ENCODE data around the gene HES4.

DNA sequence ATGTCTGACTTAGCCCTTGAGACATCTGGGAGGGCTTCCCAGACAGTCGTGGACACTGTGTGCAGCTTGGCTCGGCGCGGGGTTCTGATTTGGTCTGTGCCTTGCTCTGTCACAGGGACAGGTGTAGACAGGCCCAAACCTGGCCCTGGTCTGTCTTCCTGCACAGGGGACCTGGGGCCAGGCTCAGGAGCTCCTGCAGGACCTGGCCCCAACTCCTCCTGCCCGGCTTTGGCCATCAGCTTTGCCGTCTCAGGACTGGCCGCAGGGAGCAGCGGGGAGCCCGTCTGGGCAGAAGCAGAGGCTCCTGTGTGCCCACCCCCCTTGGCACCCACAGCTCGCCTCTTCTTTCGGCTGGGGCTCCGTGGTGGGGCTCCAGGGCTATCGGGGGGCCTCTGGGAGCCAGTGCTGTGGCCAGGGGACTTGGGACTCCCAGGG, 19.7 kb downstream of the HES4 start:
- no peak for TF ChIP-seq SREBF2 (IDR thresholded peaks at IDR 0.05; ENCODE audit: low read length)
- TF ChIP-seq HCFC1 (IDR thresholded peaks at IDR 0.05; ENCODE audit: low read length): no peak
- TF ChIP-seq CTCF (IDR thresholded peaks at IDR 0.05 in 2 of 3, conservative IDR thresholded peaks at IDR 0.05 in 1 of 3; ENCODE audit: control insufficient read depth in 2 of 3, extremely low read depth in 1 of 3, insufficient read depth in 1 of 3, low read depth in 3 of 3, low read length in 3 of 3): no peak
- TF ChIP-seq ZNF24 (IDR thresholded peaks at IDR 0.05): no peak
- no peak for TF ChIP-seq POLR2A (IDR thresholded peaks at IDR 0.05; ENCODE audit: low read depth, low read length)
- TF ChIP-seq GATAD2B (conservative IDR thresholded peaks at IDR 0.05; ENCODE audit: low read depth): no peak
- TF ChIP-seq, protein P1, sequence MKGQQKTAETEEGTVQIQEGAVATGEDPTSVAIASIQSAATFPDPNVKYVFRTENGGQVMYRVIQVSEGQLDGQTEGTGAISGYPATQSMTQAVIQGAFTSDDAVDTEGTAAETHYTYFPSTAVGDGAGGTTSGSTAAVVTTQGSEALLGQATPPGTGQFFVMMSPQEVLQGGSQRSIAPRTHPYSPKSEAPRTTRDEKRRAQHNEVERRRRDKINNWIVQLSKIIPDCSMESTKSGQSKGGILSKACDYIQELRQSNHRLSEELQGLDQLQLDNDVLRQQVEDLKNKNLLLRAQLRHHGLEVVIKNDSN (IDR thresholded peaks at IDR 0.05; ENCODE audit: borderline replicate concordance, extremely low read length, insufficient read depth, low read depth, low read length): no peak
- TF ChIP-seq TCF12 (IDR thresholded peaks at IDR 0.05; ENCODE audit: low read depth, low read length): no peak
- TF ChIP-seq FOXM1 (IDR thresholded peaks at IDR 0.05; ENCODE audit: low read depth, low read length): no peak
- TF ChIP-seq EP300 (IDR thresholded peaks at IDR 0.05; ENCODE audit: borderline replicate concordance in 1 of 2, control insufficient read depth in 1 of 2, low read depth in 2 of 2, low read length in 2 of 2): no peak
- TF ChIP-seq NR2F1 (conservative IDR thresholded peaks at IDR 0.05): no peak
- no peak for TF ChIP-seq SRF (IDR thresholded peaks at IDR 0.05; ENCODE audit: low read depth in 2 of 2, low read length in 2 of 2)
- TF ChIP-seq CEBPB (IDR thresholded peaks at IDR 0.05; ENCODE audit: borderline replicate concordance in 1 of 2, low read depth in 2 of 2, low read length in 2 of 2): no peak

Measured in GM12878 (cell line).